Fibroblast of lung (primary cell): Measurements from ENCODE around the gene SPATA16.

Source experiments
- EZH2 ChIP-seq: IDR thresholded peaks from 2 replicates; pipeline ENCODE4 v1.5.1; 2012; ENCODE audit warnings: low read length, control low read depth, mild to moderate bottlenecking; ENCODE audit errors: missing control alignments
- TF ChIP-seq, protein P1 (sequence below), 2 donors: IDR thresholded peaks in 1 of 2; conservative IDR thresholded peaks in 1 of 2; 1 replicate in 1 of 2; 2 replicates in 1 of 2; pipeline ENCODE4 v1.5.1; 2011 to 2012; ENCODE audit warnings: low read length in 2 of 2, control low read depth in 1 of 2, inconsistent platforms in 1 of 2, low read depth in 1 of 2, mild to moderate bottlenecking in 1 of 2

GRCh38 chr3:172875039-172875438 is 266.0 kb downstream of the SPATA16 start:
- TF ChIP-seq, protein P1, sequence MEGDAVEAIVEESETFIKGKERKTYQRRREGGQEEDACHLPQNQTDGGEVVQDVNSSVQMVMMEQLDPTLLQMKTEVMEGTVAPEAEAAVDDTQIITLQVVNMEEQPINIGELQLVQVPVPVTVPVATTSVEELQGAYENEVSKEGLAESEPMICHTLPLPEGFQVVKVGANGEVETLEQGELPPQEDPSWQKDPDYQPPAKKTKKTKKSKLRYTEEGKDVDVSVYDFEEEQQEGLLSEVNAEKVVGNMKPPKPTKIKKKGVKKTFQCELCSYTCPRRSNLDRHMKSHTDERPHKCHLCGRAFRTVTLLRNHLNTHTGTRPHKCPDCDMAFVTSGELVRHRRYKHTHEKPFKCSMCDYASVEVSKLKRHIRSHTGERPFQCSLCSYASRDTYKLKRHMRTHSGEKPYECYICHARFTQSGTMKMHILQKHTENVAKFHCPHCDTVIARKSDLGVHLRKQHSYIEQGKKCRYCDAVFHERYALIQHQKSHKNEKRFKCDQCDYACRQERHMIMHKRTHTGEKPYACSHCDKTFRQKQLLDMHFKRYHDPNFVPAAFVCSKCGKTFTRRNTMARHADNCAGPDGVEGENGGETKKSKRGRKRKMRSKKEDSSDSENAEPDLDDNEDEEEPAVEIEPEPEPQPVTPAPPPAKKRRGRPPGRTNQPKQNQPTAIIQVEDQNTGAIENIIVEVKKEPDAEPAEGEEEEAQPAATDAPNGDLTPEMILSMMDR (conservative IDR thresholded peaks at IDR 0.05 in 1 of 2, IDR thresholded peaks at IDR 0.05 in 1 of 2; ENCODE audit: low read depth in 1 of 2, low read length in 2 of 2), result no peak
- TF ChIP-seq EZH2, result no peak
